Transverse colon (tissue), 4 donors: ENCODE measurements around the gene IFIH1. TPM values are rescaled to one million over a fixed set of nuclear protein-coding genes. Genes with fewer than 3 reads are reported as not detected.

Experiments
- DNase-seq: peaks from one replicate; pipeline ENCODE4 v3.0.0-alpha.2; 2019
- H3K27ac ChIP-seq, 4 donors: fragments of 200-600 bp; sonication (generic); 2 replicates each; pipeline ENCODE4 v1.5.1; 2016 to 2018; ENCODE audit warnings: inconsistent platforms in 4 of 4
- H3K27me3 ChIP-seq: fragments of 200-600 bp; sonication (generic); 2 replicates; pipeline ENCODE4 v1.5.1; 2017; ENCODE audit warnings: inconsistent platforms
- H3K36me3 ChIP-seq, 4 donors: fragments of 200-600 bp; sonication (generic); 2 replicates each; pipeline ENCODE4 v1.5.1; 2017 to 2019; ENCODE audit warnings: inconsistent platforms in 4 of 4
- H3K4me1 ChIP-seq, 4 donors: fragments of 200-600 bp; sonication (generic); 2 replicates each; pipeline ENCODE4 v1.5.1; 2017 to 2020; ENCODE audit warnings: inconsistent platforms in 4 of 4
- H3K4me3 ChIP-seq, 4 donors: fragments of 200-600 bp; sonication (generic); 1 replicate in 1 of 4; 2 replicates in 3 of 4; pipeline versions ENCODE4 v1.5.1 to v1.6.1; 2017 to 2019; ENCODE audit warnings: inconsistent platforms in 4 of 4
- H3K9me3 ChIP-seq, 2 donors: fragments of 200-600 bp; sonication (generic); 2 replicates each; pipeline ENCODE4 v1.5.1; 2017 to 2019; ENCODE audit warnings: inconsistent platforms in 2 of 2
- CTCF ChIP-seq, 5 experiments: fragments of 200-600 bp in 3 of 5; fragments of 450-650 bp in 2 of 5; sonication (generic) in 3 of 5; IDR thresholded peaks; 1 replicate in 2 of 5; 2 replicates in 3 of 5; pipeline ENCODE4 v1.5.1; 2016 to 2017; ENCODE audit warnings: antibody characterized with exemption in 5 of 5, inconsistent platforms in 3 of 5, mild to moderate bottlenecking in 2 of 5, moderate library complexity in 1 of 5
- EP300 ChIP-seq: sonication (generic); formaldehyde crosslinking; IDR thresholded peaks from one replicate; pipeline ENCODE4 v1.6.1; 2017; ENCODE audit warnings: antibody characterized with exemption, low read depth
- POLR2A ChIP-seq: fragments of 450-650 bp; IDR thresholded peaks from one replicate; pipeline ENCODE4 v1.6.1; 2016; ENCODE audit warnings: antibody characterized with exemption, mild to moderate bottlenecking, moderate library complexity
- POLR2AphosphoS5 ChIP-seq, 3 donors: sonication (generic); formaldehyde crosslinking; IDR thresholded peaks; one replicate each; pipeline ENCODE4 v1.6.1; 2016; ENCODE audit warnings: antibody characterized with exemption in 3 of 3
- WGBS, 2 donors: methylation state at CpG; one replicate each; pipeline ENCODE4 v1.1.5; 2018; ENCODE audit warnings: low coverage in 1 of 2; 5-methylcytosine and 5-hydroxymethylcytosine counted together
- in situ Hi-C, 4 donors: fragments of 200-750 bp; cut with MboI; loops; one replicate each; pipeline versions ENCODE4 v1.15.0 to v1.15.1; 2017; ENCODE audit warnings: low sequenced_read_pairs in 3 of 4, low pct_ligation_motif_present in 1 of 4, low pct_unique_long_range_greater_than_20kb in 1 of 4
- intact Hi-C: fragments of 100-400 bp; cut with DNase I; formaldehyde crosslinking; loops from one replicate; pipeline ENCODE4 v1.15.1; 2023; ENCODE audit warnings: low total_unique reads
- total RNA-seq, 4 donors: library from RNA; depleted of rRNA; stranded (reverse); fragments of >200 nt; gene quantifications; one replicate each; pipeline ENCODE4 v1.1.0, GENCODE V29; 2016

IFIH1 gene
- total RNA-seq, 4 donors from 2014 or later = 23.1 to 133 (median 29.5) TPM

DNA sequence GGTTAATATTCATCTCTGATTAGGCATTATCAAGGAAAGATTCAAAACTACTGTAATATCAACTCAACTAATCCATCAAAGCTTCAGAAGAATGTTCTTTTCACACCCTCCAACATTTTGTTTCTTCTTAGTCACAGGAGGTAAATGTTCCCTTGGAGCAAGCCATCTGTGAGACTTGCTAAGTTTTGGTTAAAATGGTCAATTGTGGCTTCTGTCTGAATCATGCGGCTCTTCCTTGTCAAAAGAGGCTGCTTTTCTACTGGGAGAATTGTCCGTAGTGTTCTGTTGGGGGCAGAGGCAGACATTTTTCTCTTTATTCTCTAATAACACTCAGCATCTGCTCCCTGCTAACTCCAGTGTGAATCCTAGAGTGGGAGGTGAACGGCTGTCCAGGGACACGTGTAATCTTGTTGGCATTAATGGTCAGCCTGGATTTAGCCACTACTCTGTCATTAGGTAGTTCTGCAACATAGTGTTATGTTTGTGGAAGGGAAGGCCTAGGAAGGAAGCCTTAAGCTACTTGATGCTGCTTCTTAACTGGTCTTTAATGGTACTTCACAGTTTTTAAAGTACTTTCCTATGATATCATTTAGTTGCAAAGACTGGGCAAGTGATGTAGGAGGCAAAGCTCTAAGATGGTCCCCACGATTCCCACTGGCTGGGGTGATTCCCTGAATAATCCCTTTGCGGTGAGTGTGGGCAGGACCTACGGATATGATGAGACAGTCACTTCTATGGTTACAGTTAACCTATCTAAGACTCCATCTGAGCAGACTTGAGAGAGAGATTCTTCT lies 52.6 kb downstream of the IFIH1 start:
- TF ChIP-seq POLR2A (no peak), POLR2AphosphoS5 (IDR thresholded peaks at IDR 0.05) (no peak), EP300 (no peak), CTCF (IDR thresholded peaks at IDR 0.05) (no peak)
- peaks cover 0 to 11% (median 6%) of the 10 kb centered on the region in 4 donors for H3K4me1 ChIP-seq
- peaks cover 0 to 16% (median 0%) of the 10 kb centered on the region in 4 donors for H3K36me3 ChIP-seq
- 92% methylated on average over 7 of the region's 7 CpGs; no CpG with 5 or more reads in 1 of the 2 donors for WGBS, 2 donors
- H3K27me3 ChIP-seq = no peaks in the 10 kb centered on the region
- no peak overlapping the region for H3K4me3 ChIP-seq
- in situ Hi-C loops (no loop called here), intact Hi-C loops (no loop called here)
- no peak overlapping the region for H3K27ac ChIP-seq
- no peaks in the 10 kb centered on the region for H3K9me3 ChIP-seq
- no peak for DNase-seq

DNA sequence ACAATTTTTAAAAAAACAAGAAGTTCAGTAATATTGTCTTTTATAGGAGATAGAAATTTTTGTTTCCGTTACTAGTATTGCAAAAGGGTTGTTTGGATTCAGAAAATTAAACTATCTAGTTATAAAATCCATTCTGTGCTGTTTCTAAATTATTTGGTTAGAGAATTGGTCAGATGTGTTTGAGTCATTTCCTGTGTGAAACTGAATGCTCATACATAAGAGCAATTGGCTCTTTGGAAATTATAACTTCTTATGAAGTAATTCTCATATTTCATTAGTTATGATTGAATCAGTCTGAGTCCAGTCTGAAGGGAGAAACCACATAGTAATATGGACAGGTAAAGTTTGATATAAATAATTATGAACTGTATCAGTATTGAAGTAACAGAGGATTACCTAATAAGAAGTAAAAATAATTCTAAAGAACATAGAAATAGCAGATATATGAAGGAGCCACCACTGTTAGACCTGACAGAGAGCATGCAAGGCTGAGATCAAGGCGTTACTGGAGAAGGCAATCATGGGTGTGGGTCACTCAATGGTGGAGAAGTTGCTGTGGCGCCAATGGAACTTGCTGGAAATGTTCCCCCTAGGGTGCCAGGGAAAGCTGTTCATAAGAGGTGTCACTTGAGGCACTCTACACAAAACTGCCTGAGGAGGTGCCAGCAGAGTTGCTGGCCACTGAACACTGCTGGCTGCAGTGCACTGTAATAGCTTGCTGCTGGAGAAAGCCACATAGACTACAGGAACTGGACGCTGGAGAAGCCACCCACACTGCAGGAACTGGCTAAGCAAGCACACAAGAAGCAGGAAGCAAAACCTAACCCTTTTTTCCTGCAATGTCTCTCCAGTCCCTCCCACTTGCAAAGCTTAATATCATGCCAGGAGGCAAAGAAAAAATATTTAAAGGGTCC lies 57.2 kb downstream of the IFIH1 start:
- no peaks in the 10 kb centered on the region for H3K36me3 ChIP-seq
- 44 to 63% methylated on average over 1 to 4 of the region's 4 CpGs for WGBS, 2 donors

DNA sequence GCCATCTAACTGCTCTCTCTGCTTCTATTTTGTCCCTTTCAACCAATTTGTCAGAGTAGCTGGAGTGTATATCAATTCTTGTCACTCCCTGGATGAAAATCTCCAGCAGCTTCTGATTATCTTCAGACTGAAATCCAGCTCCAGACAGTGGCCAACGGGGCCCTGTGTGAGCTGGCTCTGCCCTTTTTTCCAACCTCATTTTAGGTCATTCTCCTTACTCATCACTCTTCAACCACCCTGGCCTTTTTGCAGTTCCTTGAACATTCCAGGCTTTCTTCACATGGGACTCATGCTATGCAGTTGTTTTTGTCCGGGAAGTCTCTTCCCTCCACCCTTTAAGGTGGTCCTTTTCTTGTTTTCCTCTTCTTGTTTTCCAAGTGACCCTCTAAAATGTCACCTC lies 59.8 kb downstream of the IFIH1 start:
- Histone ChIP-seq H3K9me3 (no peaks in the 10 kb centered on the region), H3K36me3 (no peaks in the 10 kb centered on the region), H3K4me1 (peaks cover 0 to 11% (median 6%) of the 10 kb centered on the region in 4 donors), H3K27me3 (no peaks in the 10 kb centered on the region), H3K27ac (no peak overlapping the region), H3K4me3 (no peak overlapping the region)
- TF ChIP-seq CTCF (IDR thresholded peaks at IDR 0.05) (no peak), EP300 (no peak), POLR2A (no peak), POLR2AphosphoS5 (IDR thresholded peaks at IDR 0.05) (no peak)
- DNase-seq = no peak
- intact Hi-C loops = no loop called here
- WGBS, 2 donors = 76 to 100% methylated on average over 2 of the region's 2 CpGs
- in situ Hi-C loops = no loop called here

More for the DNA sequence above, 57.2 kb downstream of the IFIH1 start:
- H3K4me3 ChIP-seq = no peak overlapping the region
- TF ChIP-seq EP300 (no peak), CTCF (IDR thresholded peaks at IDR 0.05) (no peak), POLR2A (no peak), POLR2AphosphoS5 (IDR thresholded peaks at IDR 0.05) (no peak)
- in situ Hi-C loops (no loop called here), intact Hi-C loops (no loop called here)
- H3K4me1 ChIP-seq = peaks cover 0 to 11% (median 6%) of the 10 kb centered on the region in 4 donors
- peak; percentile 23 for DNase-seq
- peak overlapping the region in 3 of 4 donors; percentile 17 to 46 (median 30) for H3K27ac ChIP-seq
- H3K9me3 ChIP-seq = no peaks in the 10 kb centered on the region
- no peaks in the 10 kb centered on the region for H3K27me3 ChIP-seq

DNA sequence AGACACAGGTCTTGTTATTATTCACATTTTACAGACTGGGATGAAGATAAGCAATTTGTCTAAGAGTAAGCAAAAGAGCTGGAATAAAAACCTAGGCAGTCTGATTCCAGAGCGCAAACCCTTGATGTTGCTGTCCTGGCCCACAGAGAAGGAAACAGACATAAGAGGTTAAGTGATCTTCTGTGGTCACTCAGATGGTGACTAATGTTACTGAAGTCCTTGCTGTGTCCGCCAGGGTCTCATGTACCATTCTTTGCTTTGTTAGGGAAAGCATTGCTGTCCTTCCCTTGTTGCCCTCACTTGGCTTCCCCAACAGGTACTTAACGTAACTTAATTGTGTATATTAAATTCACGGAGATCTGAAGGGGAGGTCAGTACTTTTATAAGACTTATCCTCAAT lies 60.3 kb downstream of the IFIH1 start:
- no peaks in the 10 kb centered on the region for H3K9me3 ChIP-seq
- no peak overlapping the region for H3K4me3 ChIP-seq
- DNase-seq = no peak
- in situ Hi-C loops = no loop called here
- TF ChIP-seq POLR2A (no peak), CTCF (IDR thresholded peaks at IDR 0.05) (no peak), POLR2AphosphoS5 (IDR thresholded peaks at IDR 0.05) (no peak), EP300 (no peak)
- H3K27ac ChIP-seq = no peak overlapping the region
- 90 to 96% methylated on average over 3 to 4 of the region's 4 CpGs for WGBS, 2 donors
- intact Hi-C loops = no loop called here
- H3K27me3 ChIP-seq = no peaks in the 10 kb centered on the region
- H3K36me3 ChIP-seq = no peaks in the 10 kb centered on the region
- peaks cover 0 to 11% (median 6%) of the 10 kb centered on the region in 4 donors for H3K4me1 ChIP-seq
